GM12878 (cell line): ENCODE data around the gene SRPK2. TPM values are rescaled to one million over a fixed set of nuclear protein-coding genes. Genes with fewer than 3 reads are reported as not detected.

Experiments
- ATAC-seq: fragments of 200-7000 bp; cut with Tn5 transposase; 3 replicates; pipeline ENCODE4 v1.9.1; 2020; ENCODE audit warnings: mild to moderate bottlenecking, moderate library complexity
- BruUV-seq: library from RNA; stranded (reverse); fragments of 400-500 nt; replicated peaks from 2 replicates; lab custom pipeline; 2021; lab: Mats Ljungman, UMichigan
- CTCF ChIA-PET: fragments of 300-600 bp; sonication (Branson Sonifier 250); formaldehyde crosslinking; extraction: SDS; loops from one replicate; lab custom pipeline; 2021; ENCODE audit warnings: inconsistent platforms; lab: Yijun Ruan, JAX
- POLR2A ChIA-PET: fragments of 350-600 bp; formaldehyde crosslinking; extraction: SDS; loops from one replicate; lab custom pipeline; 2021; ENCODE audit warnings: inconsistent platforms; lab: Charles Lee
- RAD21 ChIA-PET: fragments of 300-600 bp; sonication (Branson Sonifier 250); formaldehyde crosslinking; loops from one replicate; lab custom pipeline; 2023; ENCODE audit warnings: antibody characterized with exemption; ENCODE audit not compliant: unreplicated experiment; lab: Charles Lee
- SMC1A ChIA-PET: fragments of 300-600 bp; sonication (Branson Sonifier 250); formaldehyde crosslinking; loops from one replicate; lab custom pipeline; 2023; ENCODE audit not compliant: unreplicated experiment, uncharacterized antibody; lab: Charles Lee
- DNase-seq: peaks from one replicate; pipeline ENCODE4 v3.0.0-alpha.2; 2011; ENCODE audit warnings: low read depth, low spot score
- FAIRE-seq: peaks from 3 replicates; lab custom pipeline; 2011; peaks lifted over from hg19 to GRCh38; lab: Jason Lieb, UNC
- H2AFZ ChIP-seq: 2 replicates; pipeline ENCODE4 v1.6.0; 2011; ENCODE audit warnings: low read depth, low read length, control low read depth; ENCODE audit not compliant: control insufficient read depth
- H3K27ac ChIP-seq: 2 replicates; pipeline ENCODE4 v1.5.1; 2011; ENCODE audit warnings: control low read depth; ENCODE audit not compliant: control insufficient read depth, insufficient read depth
- H3K27me3 ChIP-seq, 2 experiments: replicated peaks in 1 of 2; 2 replicates each; pipeline versions ENCODE4 v1.6.0 to v1.6.1; 2011; ENCODE audit warnings: low read length in 1 of 2; ENCODE audit not compliant: control insufficient read depth in 2 of 2, insufficient read depth in 2 of 2
- H3K36me3 ChIP-seq, 2 experiments: 2 replicates each; pipeline ENCODE4 v1.5.1; 2011; ENCODE audit warnings: low read length in 1 of 2; ENCODE audit not compliant: control insufficient read depth in 2 of 2, insufficient read depth in 2 of 2
- H3K4me1 ChIP-seq: 2 replicates; pipeline ENCODE4 v1.6.1; 2011; ENCODE audit warnings: mild to moderate bottlenecking, low read length, moderate library complexity, mixed read lengths; ENCODE audit not compliant: control insufficient read depth, insufficient read depth
- H3K4me2 ChIP-seq: 2 replicates; pipeline ENCODE4 v1.6.0; 2011; ENCODE audit warnings: control low read depth; ENCODE audit not compliant: control insufficient read depth, insufficient read depth
- H3K4me3 ChIP-seq: fragments of 200-600 bp; sonication (generic); 2 replicates; pipeline ENCODE4 v1.5.1; 2016
- H3K79me2 ChIP-seq: 2 replicates; pipeline ENCODE4 v1.6.0; 2011; ENCODE audit warnings: low read length; ENCODE audit not compliant: control insufficient read depth, insufficient read depth
- H3K9ac ChIP-seq: 2 replicates; pipeline ENCODE4 v1.8.0; 2011; ENCODE audit warnings: low read length, control low read depth, mixed read lengths; ENCODE audit not compliant: control insufficient read depth, insufficient read depth
- H3K9me3 ChIP-seq: replicated peaks from 3 replicates; pipeline ENCODE4 v1.5.1; 2011; ENCODE audit warnings: mild to moderate bottlenecking, low read length; ENCODE audit not compliant: control insufficient read depth, insufficient read depth
- H4K20me1 ChIP-seq: 2 replicates; pipeline ENCODE4 v1.6.0; 2011; ENCODE audit not compliant: control insufficient read depth, insufficient read depth
- ASH2L ChIP-seq: fragments of 300-600, 200-600 bp; sonication (generic); IDR thresholded peaks from 2 replicates; pipeline ENCODE4 v1.6.1; 2017; ENCODE audit warnings: low read depth, mild to moderate bottlenecking, borderline replicate concordance
- ATF2 ChIP-seq: IDR thresholded peaks from 2 replicates; pipeline ENCODE4 v1.6.1; 2012; ENCODE audit warnings: low read length, inconsistent platforms
- BACH1 ChIP-seq: fragments of 450-650 bp; IDR thresholded peaks from 2 replicates; pipeline ENCODE4 v1.6.1; 2017; ENCODE audit warnings: mild to moderate bottlenecking, borderline replicate concordance
- CTCF ChIP-seq, 3 experiments: IDR thresholded peaks in 2 of 3; conservative IDR thresholded peaks in 1 of 3; 2 replicates each; pipeline ENCODE4 v1.5.1; 2011; ENCODE audit warnings: low read depth in 3 of 3, low read length in 3 of 3, mild to moderate bottlenecking in 3 of 3, control low read depth in 2 of 3, moderate library complexity in 2 of 3, inconsistent platforms in 1 of 3, mixed read lengths in 1 of 3; ENCODE audit not compliant: control insufficient read depth in 2 of 3, insufficient read depth in 1 of 3; ENCODE audit errors: extremely low read depth in 1 of 3
- NFYA ChIP-seq: IDR thresholded peaks from 2 replicates; pipeline ENCODE4 v1.6.1; 2011; ENCODE audit warnings: low read depth, mild to moderate bottlenecking, low read length, improper control_type of control experiment, borderline replicate concordance
- TCF12 ChIP-seq: IDR thresholded peaks from 2 replicates; pipeline ENCODE4 v1.6.1; 2011; ENCODE audit warnings: low read depth, mild to moderate bottlenecking, low read length
- WGBS: methylation state at CpG from one replicate; pipeline ENCODE4 v1.1.6; 2016; ENCODE audit warnings: low lambda C conversion rate; ENCODE audit not compliant: insufficient replicate concordance, insufficient coverage; ENCODE audit errors: missing lambda C conversion rate; 5-methylcytosine and 5-hydroxymethylcytosine counted together
- in situ Hi-C: fragments of 300-500 bp; cut with MboI; formaldehyde crosslinking; loops from 9 replicates; pipeline ENCODE4 v1.14.3; 2018; ENCODE audit warnings: mixed read lengths
- intact Hi-C: fragments of 100-400 bp; cut with micrococcal nuclease; formaldehyde crosslinking; loops from one replicate; pipeline ENCODE4 v1.14.2; 2022; ENCODE audit not compliant: unreplicated experiment
- polyA plus RNA-seq, 11 experiments: library from polyadenylated mRNA; depleted of rRNA in 4 of 11; unstranded in 6 of 11; stranded (reverse) in 5 of 11; fragments of >200 nt; fragmentation: Nextera tagmentation in 4 of 11; fragmentation: Illumina TruSeq in 1 of 11; extraction: Ambion mirVana in 4 of 11; extraction: Trizol in 1 of 11; gene quantifications; 1 replicate in 1 of 11; 2 replicates in 10 of 11; pipeline versions ENCODE4 v1.2.1 to v1.2.3, GENCODE V29; 2011 to 2016; ENCODE audit warnings: inconsistent platforms in 2 of 11, missing spikeins in 2 of 11, low read depth in 1 of 11
- total RNA-seq, 4 experiments: library from RNA; depleted of rRNA in 3 of 4; stranded (reverse); fragments of >200 nt in 3 of 4; fragmentation: Illumina TruSeq in 1 of 4; extraction: Trizol in 1 of 4; gene quantifications; 2 replicates each; pipeline versions ENCODE4 v1.2.1 to v1.2.3, GENCODE V29; 2013 to 2021

Gene SRPK2
- total and polyA plus RNA-seq, 10 of the 15 experiments (the other 5 are each of a cell fraction or from before 2014, with no cell fraction given) = 13.2 to 32.8 (median 24.5) TPM

GRCh38 chr7:105157278-105157677 is 231.4 kb downstream of the SRPK2 start (continued):
- TF ChIP-seq ATF2 = no peak
- no peak for TF ChIP-seq NFYA
- no peak for TF ChIP-seq BACH1
- TF ChIP-seq, all 136 proteins: peak for 0

GRCh38 chr7:105156731-105157130 is 232.0 kb downstream of the SRPK2 start:
- Histone ChIP-seq H3K27ac (no peak overlapping the region), H3K4me3 (no peak overlapping the region), H4K20me1 (no peaks in the 10 kb centered on the region), H3K9ac (no peak overlapping the region), H3K9me3 (no peaks in the 10 kb centered on the region), H3K79me2 (no peaks in the 10 kb centered on the region), H3K4me1 (no peaks in the 10 kb centered on the region), H3K36me3 (no peaks in the 10 kb centered on the region; a peak in 1 of 4 replicates), H3K27me3 (no peaks in the 10 kb centered on the region), H3K4me2 (no peak overlapping the region), H2AFZ (no peak overlapping the region)
- no peak for TF ChIP-seq ASH2L
- no peak for TF ChIP-seq CTCF (IDR thresholded peaks at IDR 0.05 in 2 of 3, conservative IDR thresholded peaks at IDR 0.05 in 1 of 3; ENCODE audit: control insufficient read depth in 2 of 3, extremely low read depth in 1 of 3, insufficient read depth in 1 of 3, low read depth in 3 of 3, low read length in 3 of 3)
- TF ChIP-seq TCF12 = no peak
- ChIA-PET POLR2A (interaction anchor here (1.0 to 1.1 kb wide), 3 partner anchors 54 to 232 kb away, joined by 3 to 4 read pairs (median 4); no protein-coding TSS in a partner anchor), CTCF (no interaction called here), SMC1A (interaction anchor here (1.0 to 1.7 kb wide), 6 partner anchors 10 to 195 kb away, joined by 3 to 7 read pairs (median 5); no protein-coding TSS in a partner anchor), RAD21 (interaction anchor here (1.4 to 1.5 kb wide), 2 partner anchors 176 to 273 kb away, joined by 4 to 6 read pairs; no protein-coding TSS in a partner anchor)
- intact Hi-C loops (loop anchor here (5.0 kb wide), 1 partner anchor 431 kb away; no protein-coding TSS in a partner anchor), in situ Hi-C loops (no loop called here)
- DNase-seq (no peak), ATAC-seq (no peak), FAIRE-seq (no peak)
- no TSS peak for BruUV-seq
- 98% methylated on average over 2 of the region's 2 CpGs for WGBS
